Measurements from ENCODE around the gene MIS18A. TPM values are rescaled to one million over a fixed set of nuclear protein-coding genes. Genes with fewer than 3 reads are reported as not detected.

MIS18A gene
- total and polyA plus RNA-seq, 2 donors (not counting 1 experiment from before 2014, with no cell fraction given), result 4.0 to 7.6 TPM

- H4K20me1 ChIP-seq (ENCODE audit: control insufficient read depth, extremely low read depth, insufficient read depth, low read length), result no peaks in the 10 kb centered on the region
- no peak overlapping the region for H3K9ac ChIP-seq (ENCODE audit: insufficient read depth, low read length)
- H2AFZ ChIP-seq (ENCODE audit: low read length), result no peak overlapping the region
- no peak for TF ChIP-seq EZH2 (IDR thresholded peaks at IDR 0.05; ENCODE audit: low read length, missing control alignments)
- TF ChIP-seq CTCF (conservative IDR thresholded peaks at IDR 0.05 in 1 of 2, IDR thresholded peaks at IDR 0.05 in 1 of 2; ENCODE audit: low read depth in 1 of 2, low read length in 2 of 2), result no peak
- H3K9me3 ChIP-seq (ENCODE audit: control insufficient read depth, insufficient read depth, low read depth, low read length), result no peaks in the 10 kb centered on the region
- H3K27me3 ChIP-seq (ENCODE audit: control insufficient read depth, insufficient read depth, low read length), result no peaks in the 10 kb centered on the region
- peaks cover 19% of the 10 kb centered on the region for H3K36me3 ChIP-seq (ENCODE audit: control insufficient read depth, insufficient read depth, low read length)
- H3K27ac ChIP-seq (ENCODE audit: insufficient read depth, low read length), result no peak overlapping the region
- H3K79me2 ChIP-seq (ENCODE audit: control insufficient read depth, insufficient read depth, low read length), result no peaks in the 10 kb centered on the region
- no peak overlapping the region for H3K4me2 ChIP-seq (ENCODE audit: extremely low read depth, insufficient read depth, low read length)
- H3K4me1 ChIP-seq (ENCODE audit: control insufficient read depth, extremely low read depth, insufficient read depth, low read length), result no peaks in the 10 kb centered on the region
- no peak overlapping the region for H3K4me3 ChIP-seq (replicated peaks in 1 of 4; ENCODE audit: control extremely low read depth in 1 of 4, insufficient read depth in 1 of 4, low read depth in 3 of 4, low read length in 4 of 4)
- no peak for DNase-seq (ENCODE audit: low read depth in 2 of 2)
These were observed 38.9 kb upstream of the MIS18A start for GRCh38 chr21:32317726-32318125.

DNA sequence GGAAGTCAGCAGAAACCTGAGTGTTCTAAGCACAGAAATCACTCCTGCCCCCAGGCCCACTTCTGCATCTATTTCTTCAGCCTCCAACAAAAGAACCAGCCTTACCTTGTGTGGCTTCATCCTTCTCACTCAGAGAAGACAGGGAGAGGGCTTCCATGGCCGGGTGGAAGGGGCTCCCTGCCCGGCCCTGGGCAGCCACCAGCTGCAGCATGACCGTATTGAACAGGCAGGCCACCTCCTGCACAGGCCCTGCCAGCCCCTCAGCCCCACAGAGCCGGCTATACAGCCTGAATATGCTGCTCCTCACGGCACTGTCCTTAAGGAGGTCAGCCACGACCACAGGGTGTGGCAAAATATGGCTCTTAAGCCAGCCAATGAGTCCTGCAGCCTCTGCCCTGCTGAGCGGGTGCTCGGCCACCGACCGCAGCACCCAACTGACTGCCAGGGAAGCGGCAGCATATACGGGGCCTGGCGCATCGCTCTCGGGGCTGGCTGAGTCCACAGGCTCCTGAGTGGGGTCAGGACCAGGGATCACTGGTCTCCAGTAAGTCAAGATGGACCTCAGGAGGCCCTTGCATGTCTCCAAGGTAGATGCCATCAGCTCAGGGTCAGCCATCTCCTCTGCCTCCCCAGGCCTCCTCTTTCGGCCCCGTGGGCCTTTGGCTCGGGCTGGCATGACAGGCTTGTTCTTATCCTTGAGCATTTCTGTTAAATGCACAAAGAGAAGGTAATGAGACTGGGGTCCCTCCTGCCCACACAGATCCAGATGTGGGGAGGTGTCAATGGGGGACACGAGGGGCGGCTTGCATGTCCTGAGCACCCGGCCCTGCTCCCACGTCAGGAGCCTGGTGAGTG is 37.7 kb upstream of the MIS18A start:
- Histone ChIP-seq H3K27ac (ENCODE audit: insufficient read depth, low read length) (no peak overlapping the region), H2AFZ (ENCODE audit: low read length) (no peak overlapping the region), H3K4me2 (ENCODE audit: extremely low read depth, insufficient read depth, low read length) (no peak overlapping the region), H3K27me3 (ENCODE audit: control insufficient read depth, insufficient read depth, low read length) (no peaks in the 10 kb centered on the region), H3K36me3 (ENCODE audit: control insufficient read depth, insufficient read depth, low read length) (peaks cover 20% of the 10 kb centered on the region), H4K20me1 (ENCODE audit: control insufficient read depth, extremely low read depth, insufficient read depth, low read length) (no peaks in the 10 kb centered on the region), H3K79me2 (ENCODE audit: control insufficient read depth, insufficient read depth, low read length) (no peaks in the 10 kb centered on the region), H3K9ac (ENCODE audit: insufficient read depth, low read length) (no peak overlapping the region), H3K4me3 (replicated peaks in 1 of 4; ENCODE audit: control extremely low read depth in 1 of 4, insufficient read depth in 1 of 4, low read depth in 3 of 4, low read length in 4 of 4) (no peak overlapping the region), H3K4me1 (ENCODE audit: control insufficient read depth, extremely low read depth, insufficient read depth, low read length) (no peaks in the 10 kb centered on the region), H3K9me3 (ENCODE audit: control insufficient read depth, insufficient read depth, low read depth, low read length) (no peaks in the 10 kb centered on the region)
- DNase-seq (ENCODE audit: low read depth in 2 of 2), result no peak
- no peak for TF ChIP-seq EZH2 (IDR thresholded peaks at IDR 0.05; ENCODE audit: low read length, missing control alignments)
- TF ChIP-seq CTCF (conservative IDR thresholded peaks at IDR 0.05 in 1 of 2, IDR thresholded peaks at IDR 0.05 in 1 of 2; ENCODE audit: low read depth in 1 of 2, low read length in 2 of 2), result no peak

DNA sequence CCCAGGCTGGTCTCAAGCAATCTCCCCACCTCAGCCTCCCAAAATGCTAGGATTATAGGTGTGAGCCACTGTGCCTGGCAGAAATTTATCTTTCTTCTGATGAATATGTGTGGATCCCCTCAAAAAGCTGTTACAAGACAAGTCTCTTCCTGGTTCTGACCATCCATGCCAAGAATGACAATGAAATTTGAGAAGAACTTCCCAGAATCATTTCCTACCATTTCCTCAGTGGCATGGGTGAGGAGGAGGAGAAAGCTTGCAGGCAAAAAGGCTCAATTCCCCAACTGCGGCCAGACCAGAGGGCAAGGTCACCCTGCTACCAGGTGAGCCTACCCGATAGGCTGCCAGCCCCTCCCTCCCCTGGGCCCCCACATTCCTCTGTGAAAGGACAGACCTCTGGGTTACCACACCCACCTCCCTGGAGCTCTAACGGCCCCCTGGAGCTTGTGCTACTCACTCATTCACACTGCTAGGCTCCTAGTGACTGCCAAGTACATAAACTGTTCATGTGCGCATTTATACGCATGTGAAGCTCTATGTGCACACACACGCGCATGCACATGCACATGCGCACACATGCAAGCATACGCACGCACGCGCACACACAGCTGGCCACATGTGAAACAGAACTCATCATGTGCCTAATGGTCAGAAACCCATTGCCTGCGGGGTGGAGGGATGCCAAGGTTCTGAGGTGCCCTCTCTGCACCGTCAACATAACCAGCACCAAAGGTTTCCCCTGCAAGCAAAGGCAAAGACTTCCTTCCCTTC is 36.8 kb upstream of the MIS18A start:
- no peak overlapping the region for H3K9ac ChIP-seq (ENCODE audit: insufficient read depth, low read length)
- H3K27me3 ChIP-seq (ENCODE audit: control insufficient read depth, insufficient read depth, low read length), result no peaks in the 10 kb centered on the region
- TF ChIP-seq EZH2 (IDR thresholded peaks at IDR 0.05; ENCODE audit: low read length, missing control alignments) (no peak), CTCF (conservative IDR thresholded peaks at IDR 0.05 in 1 of 2, IDR thresholded peaks at IDR 0.05 in 1 of 2; ENCODE audit: low read depth in 1 of 2, low read length in 2 of 2) (no peak)
- no peaks in the 10 kb centered on the region for H4K20me1 ChIP-seq (ENCODE audit: control insufficient read depth, extremely low read depth, insufficient read depth, low read length)
- no peak for DNase-seq (ENCODE audit: low read depth in 2 of 2)
- no peaks in the 10 kb centered on the region for H3K9me3 ChIP-seq (ENCODE audit: control insufficient read depth, insufficient read depth, low read depth, low read length)
- no peaks in the 10 kb centered on the region for H3K79me2 ChIP-seq (ENCODE audit: control insufficient read depth, insufficient read depth, low read length)
- no peak overlapping the region for H3K27ac ChIP-seq (ENCODE audit: insufficient read depth, low read length)
- peaks cover 17% of the 10 kb centered on the region for H3K36me3 ChIP-seq (ENCODE audit: control insufficient read depth, insufficient read depth, low read length)
- no peak overlapping the region for H3K4me3 ChIP-seq (replicated peaks in 1 of 4; ENCODE audit: control extremely low read depth in 1 of 4, insufficient read depth in 1 of 4, low read depth in 3 of 4, low read length in 4 of 4)
- no peaks in the 10 kb centered on the region for H3K4me1 ChIP-seq (ENCODE audit: control insufficient read depth, extremely low read depth, insufficient read depth, low read length)
- no peak overlapping the region for H3K4me2 ChIP-seq (ENCODE audit: extremely low read depth, insufficient read depth, low read length)
- H2AFZ ChIP-seq (ENCODE audit: low read length), result no peak overlapping the region

Measured in fibroblast of lung (primary cell).